DND-41 (cell line): ENCODE data around the gene RAB3B.

Experiments
- ATAC-seq: fragments of 200-7000 bp; cut with Tn5 transposase; 3 replicates; pipeline ENCODE4 v1.9.1; 2021; ENCODE audit warnings: low read depth; ENCODE audit not compliant: insufficient read depth
- DNase-seq: peaks from one replicate; pipeline ENCODE4 v3.0.0-alpha.2; 2020
- H2AFZ ChIP-seq: 2 replicates; pipeline ENCODE4 v1.6.0; 2012; ENCODE audit warnings: low read depth, low read length
- H3K27ac ChIP-seq: 2 replicates; pipeline ENCODE4 v1.5.1; 2012; ENCODE audit warnings: low read length, inconsistent platforms
- H3K27me3 ChIP-seq: fragments of 200-600 bp; sonication (generic); 2 replicates; pipeline ENCODE4 v1.6.0; 2012; ENCODE audit warnings: low read length, mild to moderate bottlenecking, inconsistent platforms; ENCODE audit not compliant: insufficient read depth, poor library complexity
- H3K36me3 ChIP-seq: 2 replicates; pipeline ENCODE4 v1.5.1; 2012; ENCODE audit warnings: low read length, inconsistent platforms; ENCODE audit not compliant: insufficient read depth
- H3K4me1 ChIP-seq: 2 replicates; pipeline ENCODE4 v1.5.1; 2012; ENCODE audit warnings: mild to moderate bottlenecking, low read length; ENCODE audit not compliant: insufficient read depth
- H3K4me2 ChIP-seq: 2 replicates; pipeline ENCODE4 v1.6.0; 2012; ENCODE audit warnings: mild to moderate bottlenecking, moderate library complexity, low read length, inconsistent platforms; ENCODE audit not compliant: insufficient read depth
- H3K4me3 ChIP-seq, 2 experiments: fragments of 200-600 bp in 1 of 2; shearing (Covaris generic) in 1 of 2; 2 replicates each; pipeline ENCODE4 v1.5.1; 2012 to 2016; ENCODE audit warnings: inconsistent platforms in 2 of 2, low read length in 2 of 2, mild to moderate bottlenecking in 2 of 2, low read depth in 1 of 2, moderate library complexity in 1 of 2
- H3K79me2 ChIP-seq: 2 replicates; pipeline ENCODE4 v1.6.0; 2012; ENCODE audit warnings: low read length, inconsistent platforms; ENCODE audit not compliant: insufficient read depth
- H3K9ac ChIP-seq: 2 replicates; pipeline ENCODE4 v1.6.0; 2012; ENCODE audit warnings: low read depth, mild to moderate bottlenecking, inconsistent platforms, low read length, moderate library complexity
- H3K9me3 ChIP-seq: 2 replicates; pipeline ENCODE4 v1.5.1; 2012; ENCODE audit warnings: low read length, moderate library complexity, mild to moderate bottlenecking, inconsistent platforms; ENCODE audit not compliant: insufficient read depth, severe bottlenecking
- H4K20me1 ChIP-seq: 2 replicates; pipeline ENCODE4 v1.6.0; 2012; ENCODE audit warnings: low read length; ENCODE audit not compliant: insufficient read depth
- CTCF ChIP-seq: IDR thresholded peaks from 2 replicates; pipeline ENCODE4 v1.5.1; 2012; ENCODE audit warnings: borderline replicate concordance, low read length, moderate library complexity, mild to moderate bottlenecking; ENCODE audit not compliant: poor library complexity, severe bottlenecking; ENCODE audit errors: extremely low read depth
- EZH2 ChIP-seq: IDR thresholded peaks from 3 replicates; pipeline ENCODE4 v1.6.1; 2012; ENCODE audit warnings: borderline replicate concordance, low read depth, mild to moderate bottlenecking, moderate library complexity, low read length, inconsistent platforms; ENCODE audit not compliant: severe bottlenecking

RAB3B gene

GRCh38 chr1:51954783-51955182 lies 35.7 kb downstream of the RAB3B start:
- TF ChIP-seq EZH2: no peak
- TF ChIP-seq CTCF: no peak
- no peak overlapping the region for H3K9ac ChIP-seq
- H3K4me2 ChIP-seq: no peak overlapping the region
- H3K79me2 ChIP-seq: no peaks in the 10 kb centered on the region
- no peaks in the 10 kb centered on the region for H3K36me3 ChIP-seq
- no peak overlapping the region for H3K27ac ChIP-seq
- DNase-seq (no peak), ATAC-seq (no peak)
- H3K4me3 ChIP-seq: no peak overlapping the region
- peaks cover 9% of the 10 kb centered on the region for H3K9me3 ChIP-seq
- H4K20me1 ChIP-seq: no peaks in the 10 kb centered on the region
- H3K27me3 ChIP-seq: no peaks in the 10 kb centered on the region
- H3K4me1 ChIP-seq: peaks cover 29% of the 10 kb centered on the region
- H2AFZ ChIP-seq: no peak overlapping the region

GRCh38 chr1:51953079-51953478 lies 37.4 kb downstream of the RAB3B start:
- H3K27me3 ChIP-seq: no peaks in the 10 kb centered on the region
- no peaks in the 10 kb centered on the region for H3K79me2 ChIP-seq
- TF ChIP-seq CTCF: no peak
- TF ChIP-seq EZH2: no peak
- no peak overlapping the region for H3K4me2 ChIP-seq
- H3K4me1 ChIP-seq: peaks cover 29% of the 10 kb centered on the region
- DNase-seq (peak; percentile 57), ATAC-seq (peak; percentile 87)
- H4K20me1 ChIP-seq: no peaks in the 10 kb centered on the region
- H3K4me3 ChIP-seq: no peak overlapping the region
- peak overlapping the region; percentile 61 for H3K27ac ChIP-seq
- H3K36me3 ChIP-seq: no peaks in the 10 kb centered on the region
- no peak overlapping the region for H2AFZ ChIP-seq
- H3K9ac ChIP-seq: no peak overlapping the region
- H3K9me3 ChIP-seq: peaks cover 17% of the 10 kb centered on the region

GRCh38 chr1:51952638-51953037 lies 37.9 kb downstream of the RAB3B start:
- peak; percentile 17 for ATAC-seq
- no peak for TF ChIP-seq CTCF
- no peak for TF ChIP-seq EZH2

GRCh38 chr1:51950701-51951100 lies 39.8 kb downstream of the RAB3B start:
- Histone ChIP-seq H3K9me3 (peaks cover 17% of the 10 kb centered on the region), H2AFZ (no peak overlapping the region), H3K9ac (no peak overlapping the region), H3K27me3 (no peaks in the 10 kb centered on the region), H3K27ac (no peak overlapping the region), H3K4me3 (no peak overlapping the region), H4K20me1 (no peaks in the 10 kb centered on the region), H3K36me3 (no peaks in the 10 kb centered on the region), H3K4me2 (no peak overlapping the region), H3K79me2 (no peaks in the 10 kb centered on the region), H3K4me1 (peaks cover 29% of the 10 kb centered on the region)
- TF ChIP-seq CTCF: no peak
- no peak for TF ChIP-seq EZH2
- no peak for DNase-seq
- no peak for ATAC-seq

More at GRCh38 chr1:51952638-51953037, 37.9 kb downstream of the RAB3B start:
- H3K4me1 ChIP-seq: peaks cover 29% of the 10 kb centered on the region
- no peaks in the 10 kb centered on the region for H3K79me2 ChIP-seq
- no peak overlapping the region for H2AFZ ChIP-seq
- no peak overlapping the region for H3K4me3 ChIP-seq
- H3K36me3 ChIP-seq: no peaks in the 10 kb centered on the region
- H3K9me3 ChIP-seq: peaks cover 17% of the 10 kb centered on the region
- H4K20me1 ChIP-seq: no peaks in the 10 kb centered on the region
- DNase-seq: no peak
- H3K27me3 ChIP-seq: no peaks in the 10 kb centered on the region
- no peak overlapping the region for H3K9ac ChIP-seq
- H3K4me2 ChIP-seq: no peak overlapping the region
- peak overlapping the region; percentile 56; the same call in 1 of the 2 replicates for H3K27ac ChIP-seq
